ENCODE results near the gene C13orf42.
"Not testable (repeated sequence)": the region's sequence is repeated elsewhere in the genome, so short reads cannot be mapped to it uniquely, and the experiment has no call there.

- not testable (repeated sequence) for TF ChIP-seq EZH2phosphoT487 (IDR thresholded peaks at IDR 0.05; ENCODE audit: unreplicated experiment); POLR2AphosphoS5 (IDR thresholded peaks at IDR 0.05; ENCODE audit: low read depth); CREB1 (CRISPR knock-in tag; IDR thresholded peaks at IDR 0.05; ENCODE audit: low read depth)
- peak; percentile 79 to 87 for TF ChIP-seq CTCF (conservative IDR thresholded peaks at IDR 0.05; ENCODE audit: low read depth in 2 of 2)
Measured at GRCh38 chr13:51120873-51121272, 9.8 kb upstream of the C13orf42 start.

All from GM23338 (cell line).